Measurements from ENCODE around the gene TP53I3.

TP53I3 gene

DNA sequence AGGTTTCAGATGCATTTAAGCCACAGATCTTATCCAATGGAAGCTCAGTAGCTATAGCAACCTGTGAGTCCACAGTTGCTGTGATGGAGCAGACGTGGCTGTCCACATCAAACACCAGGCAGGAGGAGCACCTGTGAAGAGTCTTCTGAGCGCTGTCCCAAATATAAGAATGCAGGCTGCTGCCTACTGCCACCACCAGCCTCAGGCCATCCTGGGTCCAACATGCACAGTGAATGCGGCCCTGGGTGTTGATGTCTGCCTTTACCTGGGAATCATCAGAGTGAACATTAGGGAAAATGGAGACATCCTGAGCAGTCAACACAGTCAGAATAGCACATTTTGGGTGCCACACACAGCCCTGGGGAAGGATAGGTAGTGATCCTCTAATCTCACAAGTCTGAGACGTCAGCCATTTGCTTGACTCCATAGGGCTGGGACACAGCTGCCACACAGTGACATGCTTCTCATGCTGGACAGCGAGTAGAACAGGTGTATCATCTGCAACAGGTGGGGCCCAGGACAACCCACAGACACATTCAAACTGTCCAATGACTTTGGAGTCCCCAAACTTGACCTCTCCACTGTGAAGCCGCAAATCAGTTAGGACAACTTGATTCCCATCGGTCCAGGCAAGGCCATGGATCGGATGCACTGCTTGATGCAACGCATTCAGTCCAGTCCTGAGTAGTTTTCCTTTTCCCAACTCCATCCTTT is 45.7 kb downstream of the TP53I3 start:
- H3K9me3 ChIP-seq (ENCODE audit: control insufficient read depth, low read length) = no peaks in the 10 kb centered on the region
- H3K36me3 ChIP-seq (ENCODE audit: control insufficient read depth, insufficient read depth, low read length, severe bottlenecking) = peaks cover 29% of the 10 kb centered on the region
- no peak for DNase-seq (ENCODE audit: low read depth)

More for the DNA sequence above, 45.7 kb downstream of the TP53I3 start:
- no peaks in the 10 kb centered on the region for H3K27me3 ChIP-seq (replicated peaks; ENCODE audit: control insufficient read depth, insufficient read depth, low read length)
- H3K4me3 ChIP-seq (ENCODE audit: low read length) = no peak overlapping the region
- H3K9ac ChIP-seq (ENCODE audit: low read length) = no peak overlapping the region
- no peaks in the 10 kb centered on the region for H3K4me1 ChIP-seq (ENCODE audit: control insufficient read depth, insufficient read depth, low read length)
